Thoracic aorta (tissue), 2 donors: ENCODE measurements around the gene INSC. TPM values are rescaled to one million over a fixed set of nuclear protein-coding genes. Genes with fewer than 3 reads are reported as not detected.

Experiments
- ATAC-seq: fragments of 150-250 bp; one replicate; pipeline ENCODE4 v1.8.0; 2017; ENCODE audit warnings: low read depth; ENCODE audit not compliant: insufficient number of reproducible peaks, low FRiP score
- DNase-seq: peaks from one replicate; pipeline ENCODE4 v3.0.0-alpha.2; 2020; ENCODE audit warnings: low spot score
- H3K27ac ChIP-seq, 2 donors: fragments of 200-600 bp; sonication (generic); 1 replicate in 1 of 2; 2 replicates in 1 of 2; pipeline ENCODE4 v1.5.1; 2016; ENCODE audit warnings: mild to moderate bottlenecking in 2 of 2, moderate library complexity in 2 of 2
- H3K27me3 ChIP-seq: fragments of 200-600 bp; sonication (generic); replicated peaks from 2 replicates; pipeline ENCODE4 v1.6.0; 2016; ENCODE audit warnings: mild to moderate bottlenecking; ENCODE audit not compliant: insufficient read depth
- H3K36me3 ChIP-seq: fragments of 200-600 bp; sonication (generic); one replicate; pipeline ENCODE4 v1.5.1; 2016
- H3K4me1 ChIP-seq, 2 donors: fragments of 200-600 bp; sonication (generic); 1 replicate in 1 of 2; 2 replicates in 1 of 2; pipeline versions ENCODE4 v1.5.1 to v1.6.0; 2016; ENCODE audit warnings: low read depth in 2 of 2, mild to moderate bottlenecking in 1 of 2; ENCODE audit not compliant: control insufficient read depth in 1 of 2
- H3K4me3 ChIP-seq: fragments of 200-600 bp; sonication (generic); 2 replicates; pipeline ENCODE4 v1.5.1; 2016; ENCODE audit warnings: mild to moderate bottlenecking
- H3K9me3 ChIP-seq: fragments of 200-600 bp; sonication (generic); 2 replicates; pipeline ENCODE4 v1.5.1; 2016
- total RNA-seq, 2 donors: library from RNA; depleted of rRNA; stranded (reverse); fragments of >200 nt; gene quantifications; one replicate each; pipeline versions ENCODE4 v1.1.0 to v1.2.3, GENCODE V29; 2016
- TF ChIP-seq, protein P1 (sequence below): fragments of 200-600 bp; sonication (generic); IDR thresholded peaks from one replicate; pipeline ENCODE4 v1.5.1; 2019; ENCODE audit warnings: antibody characterized with exemption

INSC gene
- total RNA-seq, 2 donors from 2014 or later = 0.35 TPM; not detected in 1

DNA sequence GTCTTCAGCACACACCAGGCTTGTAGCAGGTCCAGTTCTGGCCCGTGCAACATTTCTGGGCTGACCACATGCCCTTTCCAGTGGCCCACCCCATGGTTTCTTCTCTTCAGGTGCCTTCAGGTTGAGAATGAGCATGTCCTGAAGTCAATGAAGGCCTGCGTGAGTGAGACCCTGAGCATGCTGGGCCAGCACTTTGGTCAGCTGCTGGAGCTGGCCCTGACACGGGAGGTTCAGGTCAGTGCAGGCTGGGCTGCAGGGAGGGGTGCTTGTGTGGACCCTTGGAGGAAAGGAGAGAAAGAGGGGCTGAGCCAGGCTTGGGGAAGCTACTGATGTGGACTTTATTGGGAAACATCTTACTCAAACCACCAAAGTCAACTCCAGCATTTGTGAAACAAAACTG is 63.5 kb downstream of the INSC start:
- Histone ChIP-seq H3K36me3 (no peaks in the 10 kb centered on the region), H3K4me1 (peaks cover 16 to 41% of the 10 kb centered on the region in 2 donors), H3K4me3 (no peak overlapping the region), H3K27ac (no peak overlapping the region), H3K27me3 (no peaks in the 10 kb centered on the region), H3K9me3 (no peaks in the 10 kb centered on the region)
- TF ChIP-seq, protein P1, sequence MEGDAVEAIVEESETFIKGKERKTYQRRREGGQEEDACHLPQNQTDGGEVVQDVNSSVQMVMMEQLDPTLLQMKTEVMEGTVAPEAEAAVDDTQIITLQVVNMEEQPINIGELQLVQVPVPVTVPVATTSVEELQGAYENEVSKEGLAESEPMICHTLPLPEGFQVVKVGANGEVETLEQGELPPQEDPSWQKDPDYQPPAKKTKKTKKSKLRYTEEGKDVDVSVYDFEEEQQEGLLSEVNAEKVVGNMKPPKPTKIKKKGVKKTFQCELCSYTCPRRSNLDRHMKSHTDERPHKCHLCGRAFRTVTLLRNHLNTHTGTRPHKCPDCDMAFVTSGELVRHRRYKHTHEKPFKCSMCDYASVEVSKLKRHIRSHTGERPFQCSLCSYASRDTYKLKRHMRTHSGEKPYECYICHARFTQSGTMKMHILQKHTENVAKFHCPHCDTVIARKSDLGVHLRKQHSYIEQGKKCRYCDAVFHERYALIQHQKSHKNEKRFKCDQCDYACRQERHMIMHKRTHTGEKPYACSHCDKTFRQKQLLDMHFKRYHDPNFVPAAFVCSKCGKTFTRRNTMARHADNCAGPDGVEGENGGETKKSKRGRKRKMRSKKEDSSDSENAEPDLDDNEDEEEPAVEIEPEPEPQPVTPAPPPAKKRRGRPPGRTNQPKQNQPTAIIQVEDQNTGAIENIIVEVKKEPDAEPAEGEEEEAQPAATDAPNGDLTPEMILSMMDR = no peak
- ATAC-seq (no peak), DNase-seq (no peak)

DNA sequence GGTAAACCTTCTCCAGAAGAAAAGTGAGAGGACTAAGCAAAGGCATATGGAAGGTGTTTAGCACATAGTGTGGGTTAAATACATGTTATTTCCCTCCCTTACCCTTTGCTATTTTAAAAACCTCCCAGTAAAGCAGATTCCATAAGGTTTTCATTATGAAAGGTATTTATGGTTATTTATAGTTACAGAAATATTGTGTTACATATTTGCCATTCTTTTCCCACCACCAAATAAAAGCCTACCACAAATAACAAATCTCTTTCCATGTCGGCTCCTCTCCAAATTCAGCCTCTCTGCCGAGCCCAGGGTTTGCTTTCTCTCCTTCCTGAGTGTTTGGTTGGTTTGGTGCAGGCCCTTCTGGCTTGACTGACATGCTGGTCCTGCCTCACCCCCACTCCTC is 64.4 kb downstream of the INSC start:
- no peak overlapping the region for H3K4me3 ChIP-seq
- no peak for ATAC-seq
- no peaks in the 10 kb centered on the region for H3K9me3 ChIP-seq
- TF ChIP-seq, protein P1 = no peak
- H3K4me1 ChIP-seq = peaks cover 16 to 41% of the 10 kb centered on the region in 2 donors
- H3K27ac ChIP-seq = peak overlapping the region; percentile 40 to 61
- no peaks in the 10 kb centered on the region for H3K36me3 ChIP-seq
- H3K27me3 ChIP-seq = no peaks in the 10 kb centered on the region
- DNase-seq = no peak

DNA sequence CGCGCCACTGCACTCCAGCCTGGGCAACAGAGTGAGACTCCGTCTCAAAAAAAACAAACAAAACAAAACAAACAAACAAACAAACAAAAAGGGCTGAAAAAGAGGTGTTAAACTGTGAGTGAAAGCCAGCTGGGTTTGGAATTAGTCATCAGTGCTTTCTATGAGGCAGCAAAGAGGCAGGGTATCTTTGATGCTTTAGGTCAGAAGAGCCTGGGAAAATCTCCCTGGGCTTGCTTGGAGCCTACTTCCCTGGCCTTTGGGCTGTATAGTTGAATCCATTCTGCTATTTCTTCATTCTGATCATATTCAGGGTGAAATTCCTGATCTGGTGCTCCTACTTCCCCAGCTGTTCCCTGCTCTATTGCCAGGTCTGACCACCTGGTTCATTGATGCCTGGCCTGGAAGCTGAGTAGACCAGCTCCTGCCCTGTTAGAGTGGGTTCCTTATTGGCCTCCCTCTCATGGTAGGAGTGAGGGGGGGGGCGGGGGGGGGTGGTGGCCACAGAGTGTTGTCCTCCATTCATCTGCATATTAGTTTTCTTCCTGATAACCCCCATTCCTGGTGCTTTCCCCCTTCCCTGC is 65.6 kb downstream of the INSC start:
- TF ChIP-seq, protein P1 = no peak
- DNase-seq = no peak
- Histone ChIP-seq H3K9me3 (no peaks in the 10 kb centered on the region), H3K36me3 (no peaks in the 10 kb centered on the region), H3K27me3 (no peaks in the 10 kb centered on the region), H3K27ac (peak overlapping the region in 1 of 2 donors; percentile 61), H3K4me3 (no peak overlapping the region), H3K4me1 (peaks cover 16 to 41% of the 10 kb centered on the region in 2 donors)
- no peak for ATAC-seq

DNA sequence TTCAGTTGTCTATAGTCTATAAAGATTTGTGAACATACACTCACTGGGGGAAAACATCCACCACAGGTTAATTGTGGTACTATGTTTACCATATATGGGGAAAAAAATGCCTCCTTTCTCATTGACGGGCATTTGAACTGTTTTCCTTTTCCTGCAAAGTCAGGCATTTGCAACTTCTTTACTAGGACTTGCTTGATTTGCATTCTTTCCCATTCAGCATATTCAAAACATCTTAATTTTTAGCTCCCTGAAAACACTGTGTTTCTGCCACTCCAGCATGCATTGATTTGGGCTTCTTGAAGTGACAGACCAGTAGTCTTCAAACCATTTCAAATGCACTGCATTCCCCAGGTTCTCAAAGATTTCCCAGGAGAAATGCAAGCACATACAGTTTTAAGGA is 67.6 kb downstream of the INSC start:
- no peaks in the 10 kb centered on the region for H3K36me3 ChIP-seq
- H3K9me3 ChIP-seq = no peaks in the 10 kb centered on the region
- no peak for DNase-seq
- no peak overlapping the region for H3K4me3 ChIP-seq
- H3K4me1 ChIP-seq = peaks cover 16 to 41% of the 10 kb centered on the region in 2 donors
- TF ChIP-seq, protein P1 = no peak
- H3K27me3 ChIP-seq = no peaks in the 10 kb centered on the region
- no peak for ATAC-seq
- no peak overlapping the region for H3K27ac ChIP-seq

DNA sequence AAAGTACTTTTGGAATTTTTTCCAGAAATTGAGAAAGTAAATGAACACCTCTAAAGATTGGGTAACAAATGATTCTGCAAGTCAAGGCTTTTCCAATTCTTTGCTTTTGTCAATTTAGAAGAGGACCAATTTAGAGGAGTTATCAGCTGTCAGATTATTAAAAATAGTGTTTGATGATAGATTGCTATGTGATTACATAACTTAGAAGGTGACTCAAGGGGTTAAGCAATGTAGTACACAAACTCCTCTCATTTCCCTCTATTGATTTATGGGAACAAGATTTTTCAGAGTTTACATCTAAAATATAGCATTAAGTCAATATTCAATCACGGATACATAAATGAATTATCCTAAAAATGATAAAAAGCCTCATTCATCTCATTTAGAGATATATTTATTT is 70.3 kb downstream of the INSC start:
- ATAC-seq = no peak
- TF ChIP-seq, protein P1 = no peak
- H3K27me3 ChIP-seq = no peaks in the 10 kb centered on the region
- peaks cover 0 to 19% of the 10 kb centered on the region in 2 donors for H3K4me1 ChIP-seq
- no peak overlapping the region for H3K27ac ChIP-seq
- DNase-seq = no peak
- no peaks in the 10 kb centered on the region for H3K36me3 ChIP-seq
- no peak overlapping the region for H3K4me3 ChIP-seq
- H3K9me3 ChIP-seq = no peaks in the 10 kb centered on the region
